HepG2 (cell line): Measurements from ENCODE around the gene RNH1. TPM values are rescaled to one million over a fixed set of nuclear protein-coding genes. Genes with fewer than 3 reads are reported as not detected.

Experiments used
- ESRRA ChIP-seq: sonication (generic); formaldehyde crosslinking; IDR thresholded peaks from 2 replicates; pipeline ENCODE4 v1.5.1; 2020; ENCODE audit warnings: mild to moderate bottlenecking, low read depth, missing genetic modification reagents
- FOXK2 ChIP-seq: fragments of 450-650 bp; IDR thresholded peaks from 2 replicates; pipeline ENCODE4 v1.6.1; 2016
- KDM5A ChIP-seq: fragments of 200-600 bp; sonication (generic); IDR thresholded peaks from 2 replicates; pipeline ENCODE4 v1.7.0; 2018; ENCODE audit warnings: antibody characterized with exemption, mild to moderate bottlenecking, low read length, borderline replicate concordance
- MAFF ChIP-seq: IDR thresholded peaks from 2 replicates; pipeline ENCODE4 v1.6.1; 2011; ENCODE audit warnings: low read depth, low read length, improper control_type of control experiment
- MEIS2 ChIP-seq: sonication (generic); formaldehyde crosslinking; IDR thresholded peaks from 2 replicates; pipeline ENCODE4 v1.9.0; 2021; ENCODE audit warnings: mild to moderate bottlenecking, missing genetic modification reagents
- NAIF1 ChIP-seq: sonication (generic); formaldehyde crosslinking; IDR thresholded peaks from 2 replicates; pipeline ENCODE4 v1.5.0; 2020; ENCODE audit warnings: mild to moderate bottlenecking, missing genetic modification reagents, borderline replicate concordance
- SMAD3 ChIP-seq: sonication (generic); formaldehyde crosslinking; IDR thresholded peaks from 2 replicates; pipeline ENCODE4 v1.4.0; 2020; ENCODE audit warnings: missing genetic modification reagents
- TARDBP ChIP-seq: sonication (generic); formaldehyde crosslinking; IDR thresholded peaks from 2 replicates; pipeline ENCODE4 v1.8.0; 2022; ENCODE audit warnings: mild to moderate bottlenecking, missing genetic modification reagents
- ZMAT3 ChIP-seq: sonication (generic); formaldehyde crosslinking; conservative IDR thresholded peaks from 2 replicates; pipeline ENCODE4 v1.7.0; 2021; ENCODE audit warnings: missing genetic modification reagents
- ZNF143 ChIP-seq: sonication (generic); formaldehyde crosslinking; IDR thresholded peaks from 2 replicates; pipeline ENCODE4 v1.4.0; 2020; ENCODE audit warnings: missing genetic modification reagents
- ZNF329 ChIP-seq: sonication (generic); formaldehyde crosslinking; IDR thresholded peaks from 2 replicates; pipeline ENCODE4 v1.9.0; 2021; ENCODE audit warnings: low read depth, mild to moderate bottlenecking, missing genetic modification reagents
- ZNF460 ChIP-seq: sonication (generic); formaldehyde crosslinking; IDR thresholded peaks from 2 replicates; pipeline ENCODE4 v1.5.1; 2020; ENCODE audit warnings: missing genetic modification reagents, mild to moderate bottlenecking, borderline replicate concordance
- ZNF607 ChIP-seq: sonication (generic); formaldehyde crosslinking; IDR thresholded peaks from 2 replicates; pipeline ENCODE4 v1.5.1; 2020; ENCODE audit warnings: missing genetic modification reagents, mild to moderate bottlenecking, borderline replicate concordance
- ZNF644 ChIP-seq: IDR thresholded peaks from 2 replicates; pipeline ENCODE4 v1.6.1; 2016; ENCODE audit warnings: low read depth
- ZNF672 ChIP-seq: sonication (generic); formaldehyde crosslinking; IDR thresholded peaks from 2 replicates; pipeline ENCODE4 v1.8.1; 2022; ENCODE audit warnings: missing genetic modification reagents
- ZNF674 ChIP-seq: sonication (generic); formaldehyde crosslinking; IDR thresholded peaks from 2 replicates; pipeline ENCODE4 v1.5.0; 2020; ENCODE audit warnings: low read depth, mild to moderate bottlenecking, missing genetic modification reagents
- polyA plus RNA-seq, 8 experiments: library from polyadenylated mRNA; depleted of rRNA in 3 of 8; stranded (reverse) in 7 of 8; unstranded in 1 of 8; fragments of >200 nt; fragmentation: Illumina TruSeq in 4 of 8; extraction: Trizol in 4 of 8; gene quantifications; 2 replicates each; pipeline versions ENCODE4 v1.2.1 to v1.2.3, GENCODE V29; 2011 to 2016; ENCODE audit warnings: low read depth in 4 of 8, missing spikeins in 1 of 8, mixed read lengths in 1 of 8; ENCODE audit not compliant: insufficient read depth in 1 of 8
- total RNA-seq, 5 experiments: library from RNA; depleted of rRNA; stranded (reverse); fragments of >200 nt; fragmentation: Illumina TruSeq; extraction: Trizol; gene quantifications; 2 replicates each; pipeline ENCODE4 v1.2.3, GENCODE V29; 2016; ENCODE audit warnings: low read depth in 1 of 5
- TF ChIP-seq, protein P1 (sequence below): sonication (generic); formaldehyde crosslinking; IDR thresholded peaks from 2 replicates; pipeline ENCODE4 v1.5.0; 2020; ENCODE audit warnings: mild to moderate bottlenecking, missing genetic modification reagents, moderate library complexity
- TF ChIP-seq, protein P2 (sequence below): sonication (generic); formaldehyde crosslinking; IDR thresholded peaks from 2 replicates; pipeline ENCODE4 v1.4.0; 2020; ENCODE audit warnings: missing genetic modification reagents, borderline replicate concordance
- TF ChIP-seq, protein P3 (sequence below): sonication (generic); formaldehyde crosslinking; IDR thresholded peaks from 2 replicates; pipeline ENCODE4 v1.4.0; 2020; ENCODE audit warnings: mild to moderate bottlenecking, missing genetic modification reagents
- TF ChIP-seq, protein P4 (sequence below): sonication (generic); formaldehyde crosslinking; IDR thresholded peaks from 2 replicates; pipeline ENCODE4 v1.5.0; 2020; ENCODE audit warnings: mild to moderate bottlenecking, missing genetic modification reagents, borderline replicate concordance
- TF ChIP-seq, protein P5 (sequence below): sonication (generic); formaldehyde crosslinking; conservative IDR thresholded peaks from 2 replicates; pipeline ENCODE4 v1.8.0; 2022; ENCODE audit warnings: low read depth, missing genetic modification reagents

The RNH1 gene
- total and polyA plus RNA-seq, 2 of the 13 experiments (the other 11 are each of a cell fraction or from before 2014, with no cell fraction given) = 36.0 to 74.1 TPM

DNA sequence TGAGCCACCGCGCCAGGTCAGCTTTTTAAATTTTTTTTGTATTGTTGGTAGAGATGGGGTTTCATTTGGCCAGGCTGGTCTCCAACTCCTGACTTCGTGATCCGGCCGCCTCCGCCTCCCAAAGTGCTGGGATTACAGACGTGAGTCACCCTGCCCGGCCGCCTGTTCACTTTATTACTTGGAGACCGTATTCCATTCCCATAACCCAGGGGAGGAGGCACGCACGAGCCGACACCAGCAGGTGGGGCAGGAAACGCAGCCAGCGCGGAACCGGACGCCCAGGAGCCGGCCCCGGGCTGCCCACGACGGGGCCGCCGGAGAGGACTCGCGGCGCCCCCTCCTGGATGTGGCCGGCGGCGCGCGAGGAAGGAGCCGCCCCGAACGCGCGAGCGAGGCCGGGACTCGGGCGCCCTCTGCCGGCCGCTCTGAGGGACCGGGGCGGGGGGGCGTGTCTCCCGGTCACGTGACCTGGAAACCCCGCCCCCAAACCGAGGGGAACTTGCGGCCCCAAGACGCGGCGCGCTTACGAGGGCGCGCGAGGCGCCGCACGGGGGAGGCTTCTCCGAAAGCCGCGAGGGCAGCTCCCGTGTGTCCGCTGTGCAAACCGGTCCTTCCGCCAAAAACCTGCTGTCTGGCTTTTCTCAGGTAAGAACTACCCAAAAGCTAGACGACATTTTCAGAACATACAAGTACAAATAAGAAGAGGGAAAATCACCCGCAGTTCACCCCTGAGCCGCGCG, 11.6 kb upstream of the RNH1 start (continued):
- TF ChIP-seq, protein P1, sequence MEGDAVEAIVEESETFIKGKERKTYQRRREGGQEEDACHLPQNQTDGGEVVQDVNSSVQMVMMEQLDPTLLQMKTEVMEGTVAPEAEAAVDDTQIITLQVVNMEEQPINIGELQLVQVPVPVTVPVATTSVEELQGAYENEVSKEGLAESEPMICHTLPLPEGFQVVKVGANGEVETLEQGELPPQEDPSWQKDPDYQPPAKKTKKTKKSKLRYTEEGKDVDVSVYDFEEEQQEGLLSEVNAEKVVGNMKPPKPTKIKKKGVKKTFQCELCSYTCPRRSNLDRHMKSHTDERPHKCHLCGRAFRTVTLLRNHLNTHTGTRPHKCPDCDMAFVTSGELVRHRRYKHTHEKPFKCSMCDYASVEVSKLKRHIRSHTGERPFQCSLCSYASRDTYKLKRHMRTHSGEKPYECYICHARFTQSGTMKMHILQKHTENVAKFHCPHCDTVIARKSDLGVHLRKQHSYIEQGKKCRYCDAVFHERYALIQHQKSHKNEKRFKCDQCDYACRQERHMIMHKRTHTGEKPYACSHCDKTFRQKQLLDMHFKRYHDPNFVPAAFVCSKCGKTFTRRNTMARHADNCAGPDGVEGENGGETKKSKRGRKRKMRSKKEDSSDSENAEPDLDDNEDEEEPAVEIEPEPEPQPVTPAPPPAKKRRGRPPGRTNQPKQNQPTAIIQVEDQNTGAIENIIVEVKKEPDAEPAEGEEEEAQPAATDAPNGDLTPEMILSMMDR (CRISPR knock-in tag) = peak; percentile 90
- TF ChIP-seq, protein P2, sequence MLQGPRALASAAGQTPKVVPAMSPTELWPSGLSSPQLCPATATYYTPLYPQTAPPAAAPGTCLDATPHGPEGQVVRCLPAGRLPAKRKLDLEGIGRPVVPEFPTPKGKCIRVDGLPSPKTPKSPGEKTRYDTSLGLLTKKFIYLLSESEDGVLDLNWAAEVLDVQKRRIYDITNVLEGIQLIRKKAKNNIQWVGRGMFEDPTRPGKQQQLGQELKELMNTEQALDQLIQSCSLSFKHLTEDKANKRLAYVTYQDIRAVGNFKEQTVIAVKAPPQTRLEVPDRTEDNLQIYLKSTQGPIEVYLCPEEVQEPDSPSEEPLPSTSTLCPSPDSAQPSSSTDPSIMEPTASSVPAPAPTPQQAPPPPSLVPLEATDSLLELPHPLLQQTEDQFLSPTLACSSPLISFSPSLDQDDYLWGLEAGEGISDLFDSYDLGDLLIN (CRISPR knock-in tag) = no peak
- TF ChIP-seq, protein P3, sequence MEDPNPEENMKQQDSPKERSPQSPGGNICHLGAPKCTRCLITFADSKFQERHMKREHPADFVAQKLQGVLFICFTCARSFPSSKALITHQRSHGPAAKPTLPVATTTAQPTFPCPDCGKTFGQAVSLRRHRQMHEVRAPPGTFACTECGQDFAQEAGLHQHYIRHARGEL (CRISPR knock-in tag) = no peak
- no peak; the same call in 1 of the 2 replicates for TF ChIP-seq ZNF460 (CRISPR knock-in tag)
- TF ChIP-seq, protein P4, sequence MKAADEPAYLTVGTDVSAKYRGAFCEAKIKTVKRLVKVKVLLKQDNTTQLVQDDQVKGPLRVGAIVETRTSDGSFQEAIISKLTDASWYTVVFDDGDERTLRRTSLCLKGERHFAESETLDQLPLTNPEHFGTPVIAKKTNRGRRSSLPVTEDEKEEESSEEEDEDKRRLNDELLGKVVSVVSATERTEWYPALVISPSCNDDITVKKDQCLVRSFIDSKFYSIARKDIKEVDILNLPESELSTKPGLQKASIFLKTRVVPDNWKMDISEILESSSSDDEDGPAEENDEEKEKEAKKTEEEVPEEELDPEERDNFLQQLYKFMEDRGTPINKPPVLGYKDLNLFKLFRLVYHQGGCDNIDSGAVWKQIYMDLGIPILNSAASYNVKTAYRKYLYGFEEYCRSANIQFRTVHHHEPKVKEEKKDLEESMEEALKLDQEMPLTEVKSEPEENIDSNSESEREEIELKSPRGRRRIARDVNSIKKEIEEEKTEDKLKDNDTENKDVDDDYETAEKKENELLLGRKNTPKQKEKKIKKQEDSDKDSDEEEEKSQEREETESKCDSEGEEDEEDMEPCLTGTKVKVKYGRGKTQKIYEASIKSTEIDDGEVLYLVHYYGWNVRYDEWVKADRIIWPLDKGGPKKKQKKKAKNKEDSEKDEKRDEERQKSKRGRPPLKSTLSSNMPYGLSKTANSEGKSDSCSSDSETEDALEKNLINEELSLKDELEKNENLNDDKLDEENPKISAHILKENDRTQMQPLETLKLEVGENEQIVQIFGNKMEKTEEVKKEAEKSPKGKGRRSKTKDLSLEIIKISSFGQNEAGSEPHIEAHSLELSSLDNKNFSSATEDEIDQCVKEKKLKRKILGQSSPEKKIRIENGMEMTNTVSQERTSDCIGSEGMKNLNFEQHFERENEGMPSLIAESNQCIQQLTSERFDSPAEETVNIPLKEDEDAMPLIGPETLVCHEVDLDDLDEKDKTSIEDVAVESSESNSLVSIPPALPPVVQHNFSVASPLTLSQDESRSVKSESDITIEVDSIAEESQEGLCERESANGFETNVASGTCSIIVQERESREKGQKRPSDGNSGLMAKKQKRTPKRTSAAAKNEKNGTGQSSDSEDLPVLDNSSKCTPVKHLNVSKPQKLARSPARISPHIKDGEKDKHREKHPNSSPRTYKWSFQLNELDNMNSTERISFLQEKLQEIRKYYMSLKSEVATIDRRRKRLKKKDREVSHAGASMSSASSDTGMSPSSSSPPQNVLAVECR (CRISPR knock-in tag) = peak; percentile 81
- no peak for TF ChIP-seq ZNF644 (CRISPR knock-in tag)
- no peak for TF ChIP-seq MAFF
- TF ChIP-seq ZNF607 (CRISPR knock-in tag) = no peak; the same call in 1 of the 2 replicates
- TF ChIP-seq ZNF329 (CRISPR knock-in tag) = no peak
- TF ChIP-seq ESRRA = peak; percentile 62; the same call in 1 of the 2 replicates
- TF ChIP-seq SMAD3 (CRISPR knock-in tag) = no peak
- no peak for TF ChIP-seq KDM5A
- peak; percentile 67 for TF ChIP-seq TARDBP
- TF ChIP-seq ZNF143 (CRISPR knock-in tag) = no peak
- no peak for TF ChIP-seq ZNF674 (CRISPR knock-in tag)
- TF ChIP-seq ZNF672 = no peak
- 0 out of 2 replicates have a peak, but pooled peaks have one; percentile 57 for TF ChIP-seq ZMAT3
- TF ChIP-seq NAIF1 = no peak
- peak; percentile 18; the same call in 1 of the 2 replicates for TF ChIP-seq MEIS2 (CRISPR knock-in tag)
- no peak for TF ChIP-seq FOXK2
- TF ChIP-seq, protein P5, sequence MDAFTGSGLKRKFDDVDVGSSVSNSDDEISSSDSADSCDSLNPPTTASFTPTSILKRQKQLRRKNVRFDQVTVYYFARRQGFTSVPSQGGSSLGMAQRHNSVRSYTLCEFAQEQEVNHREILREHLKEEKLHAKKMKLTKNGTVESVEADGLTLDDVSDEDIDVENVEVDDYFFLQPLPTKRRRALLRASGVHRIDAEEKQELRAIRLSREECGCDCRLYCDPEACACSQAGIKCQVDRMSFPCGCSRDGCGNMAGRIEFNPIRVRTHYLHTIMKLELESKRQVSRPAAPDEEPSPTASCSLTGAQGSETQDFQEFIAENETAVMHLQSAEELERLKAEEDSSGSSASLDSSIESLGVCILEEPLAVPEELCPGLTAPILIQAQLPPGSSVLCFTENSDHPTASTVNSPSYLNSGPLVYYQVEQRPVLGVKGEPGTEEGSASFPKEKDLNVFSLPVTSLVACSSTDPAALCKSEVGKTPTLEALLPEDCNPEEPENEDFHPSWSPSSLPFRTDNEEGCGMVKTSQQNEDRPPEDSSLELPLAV (CRISPR knock-in tag) = no peak
